Skeletal muscle cell (primary cell): ENCODE measurements around the gene INO80B.
"Not testable (repeated sequence)": the region's sequence is repeated elsewhere in the genome, so short reads cannot be mapped to it uniquely, and the experiment has no call there.

ENCODE experiments used
- DNase-seq: peaks from one replicate; pipeline ENCODE4 v3.0.0-alpha.2; 2010; ENCODE audit warnings: low read depth
- H3K4me3 ChIP-seq: 2 replicates; pipeline ENCODE4 v1.5.1; 2011; ENCODE audit warnings: low read depth, mild to moderate bottlenecking, control low read depth, low read length, moderate library complexity

INO80B gene

DNA sequence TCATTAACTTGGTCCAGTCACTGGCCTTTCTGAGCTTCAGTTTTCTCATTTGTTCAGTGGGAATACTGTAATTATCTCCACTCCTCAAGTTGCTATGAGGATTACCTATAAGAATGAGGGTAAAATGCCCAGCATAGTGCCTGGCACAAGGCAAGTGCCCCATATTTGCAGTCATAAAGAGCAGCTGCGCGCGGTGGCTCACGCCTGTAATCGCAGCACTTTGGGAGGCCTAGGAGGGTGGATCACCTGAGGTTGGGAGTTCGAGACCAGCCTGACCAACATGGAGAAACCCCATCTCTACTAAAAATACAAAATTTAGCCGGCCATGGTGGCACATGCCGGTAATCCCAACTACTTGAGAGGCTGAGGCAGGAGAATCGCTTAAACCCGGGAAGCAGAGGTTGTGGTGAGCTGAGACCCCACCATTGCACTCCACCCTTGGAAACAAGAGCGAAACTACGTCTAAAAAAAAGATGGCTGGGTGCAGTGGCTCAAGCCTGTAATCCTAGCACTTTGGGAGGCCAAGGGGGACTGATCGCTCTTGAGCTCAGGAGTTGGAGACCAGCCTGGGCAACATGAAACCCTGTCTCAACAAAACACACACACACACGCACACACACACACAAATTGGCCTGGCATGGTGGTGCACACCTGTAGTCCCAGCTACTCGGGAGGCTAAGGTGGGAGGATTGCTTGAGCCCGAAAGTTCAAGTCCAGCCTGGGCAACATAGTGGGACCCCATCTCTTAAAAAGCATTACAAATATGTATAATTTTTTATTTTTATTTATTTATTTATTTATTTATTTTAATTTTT, 12.2 kb upstream of the INO80B start:
- not testable (repeated sequence) for H3K4me3 ChIP-seq, DNase-seq

DNA sequence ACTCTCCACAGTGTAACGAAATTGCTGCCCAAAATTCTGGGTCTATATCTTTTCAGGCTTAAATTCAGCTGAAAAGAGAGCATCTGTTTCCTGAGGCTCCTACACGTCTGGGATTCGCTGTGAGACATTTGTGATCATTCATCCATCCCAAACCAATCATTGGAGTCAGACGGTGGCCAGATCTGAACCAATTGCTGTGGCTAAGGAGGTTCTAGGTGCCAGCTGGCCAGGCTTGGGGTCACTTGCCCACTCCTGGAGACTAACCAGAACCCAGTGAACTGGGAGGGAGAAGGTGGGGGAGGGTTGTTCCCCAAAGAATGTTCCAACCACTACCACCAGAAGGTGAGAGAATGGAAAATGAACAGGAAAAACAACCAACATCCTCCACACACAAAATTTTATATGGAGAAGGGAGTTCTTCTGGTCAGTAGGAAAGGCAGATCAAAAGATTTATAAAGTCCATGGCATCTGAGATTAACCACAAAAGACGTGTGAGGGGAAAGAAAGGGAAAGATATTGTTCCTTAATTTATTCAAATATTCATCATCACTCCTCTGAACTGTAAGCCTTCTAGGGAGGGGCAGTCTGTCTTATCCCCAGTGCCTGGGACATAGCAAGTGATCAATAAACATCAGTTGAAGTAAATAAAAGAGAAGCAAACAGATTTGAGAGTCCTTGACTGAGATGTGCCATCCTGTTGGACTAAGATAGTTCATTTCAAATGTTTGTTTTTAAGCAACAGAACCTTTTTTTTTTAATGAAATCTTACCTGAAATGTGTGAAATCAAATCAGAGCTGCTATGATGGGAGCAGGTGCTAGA, 10.2 kb upstream of the INO80B start:
- no peak overlapping the region for H3K4me3 ChIP-seq
- DNase-seq, result no peak

DNA sequence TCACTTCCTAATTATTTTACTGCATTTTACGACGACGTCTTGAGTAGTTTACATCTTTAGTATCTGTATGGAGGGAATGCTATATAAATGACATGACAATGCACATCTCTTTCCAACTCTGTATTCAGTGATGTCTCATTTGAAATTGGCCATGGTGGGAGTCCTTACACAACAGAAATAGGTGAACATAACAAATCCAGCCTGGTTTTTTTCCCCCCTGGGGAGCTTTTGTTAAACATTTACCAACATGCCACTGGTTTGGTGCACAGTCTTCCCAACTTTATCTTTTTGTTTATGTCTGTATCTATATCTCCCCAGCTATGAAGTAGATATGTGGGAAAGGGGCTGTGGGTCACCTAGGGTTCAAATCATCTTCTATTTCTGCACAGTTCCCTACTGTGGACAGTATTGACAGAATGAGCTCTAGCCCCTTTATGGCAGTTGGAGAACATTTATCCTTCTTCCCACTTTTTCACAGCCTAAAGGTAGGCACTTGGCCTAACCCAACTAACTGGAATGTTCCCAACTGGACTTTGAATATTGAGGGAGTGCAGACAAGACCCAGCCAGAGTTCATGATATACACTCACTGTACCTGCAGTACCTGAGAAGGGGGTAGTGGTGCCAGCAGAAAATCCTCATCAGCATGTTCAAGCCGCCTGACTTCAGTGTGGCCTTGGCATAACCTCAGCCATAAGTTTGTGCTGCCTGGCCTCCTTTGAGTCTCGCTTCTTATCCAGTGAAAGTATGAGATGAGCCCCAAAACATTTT, 7.5 kb upstream of the INO80B start:
- no peak overlapping the region for H3K4me3 ChIP-seq
- no peak for DNase-seq

DNA sequence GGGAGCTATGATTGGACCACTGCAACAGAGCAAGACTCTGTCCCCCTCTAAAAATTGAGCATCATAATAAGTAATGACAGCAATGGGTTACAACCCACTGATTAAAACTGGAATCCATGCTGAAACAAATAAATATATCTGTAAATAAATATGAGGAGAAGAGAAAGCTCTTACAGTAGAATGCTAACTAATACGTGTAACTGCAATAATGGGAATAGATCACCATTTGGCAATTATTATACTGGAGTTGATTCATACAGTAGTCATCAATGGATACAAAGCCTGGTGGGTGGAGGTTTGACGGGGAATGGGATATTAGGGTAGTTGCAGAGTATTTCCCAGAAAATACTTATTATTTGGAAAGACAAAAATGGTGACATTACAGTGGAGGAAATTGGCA, 6.1 kb upstream of the INO80B start:
- no peak for DNase-seq
- H3K4me3 ChIP-seq, result no peak overlapping the region

DNA sequence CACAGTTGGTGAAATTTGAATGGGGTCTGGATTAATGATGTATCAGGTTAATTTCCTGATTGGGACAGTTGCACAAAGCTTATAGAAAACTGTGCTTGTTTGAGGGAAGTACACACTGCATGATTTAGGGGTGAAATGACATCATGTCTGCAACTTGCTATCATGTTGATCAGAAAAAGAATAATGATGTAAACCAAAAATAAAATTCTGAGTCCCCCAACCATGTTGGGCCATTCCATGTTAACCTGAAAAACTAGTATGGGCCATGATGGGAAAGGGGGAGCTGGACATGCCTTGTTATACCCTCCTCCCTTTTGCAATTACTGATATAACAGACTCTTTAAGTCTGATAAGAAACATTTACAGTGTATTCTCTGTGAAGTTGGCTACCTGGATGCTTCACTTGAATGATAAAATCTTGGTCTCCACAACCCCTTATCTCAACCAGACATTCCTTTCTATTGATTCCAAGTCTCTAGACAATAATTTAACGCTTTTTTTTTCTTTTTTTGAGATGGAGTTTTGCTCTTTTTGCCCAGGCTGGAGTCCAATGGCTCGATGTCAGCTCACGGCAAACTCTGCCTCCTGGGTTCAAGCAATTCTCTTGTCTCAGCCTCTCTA, 4.2 kb upstream of the INO80B start:
- DNase-seq, result no peak

DNA sequence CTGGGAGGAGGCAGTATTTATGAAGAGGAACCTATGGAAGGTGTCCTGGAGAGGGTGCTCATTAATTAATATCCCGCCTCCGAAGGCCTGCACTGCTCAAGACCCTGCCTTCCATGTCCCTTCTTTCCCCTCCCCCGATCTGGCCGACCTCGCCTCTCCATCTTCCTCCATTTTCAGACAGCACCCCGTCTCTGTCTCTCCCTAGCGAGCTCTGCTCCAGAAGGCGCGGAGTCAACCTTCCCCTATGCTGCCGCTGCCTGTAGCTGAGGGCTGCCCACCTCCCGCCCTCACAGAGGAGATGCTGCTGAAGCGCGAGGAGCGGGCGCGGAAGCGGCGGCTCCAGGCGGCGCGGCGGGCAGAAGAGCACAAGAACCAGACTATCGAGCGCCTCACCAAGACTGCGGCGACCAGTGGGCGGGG, 2.3 kb downstream of the INO80B start:
- no peak for DNase-seq
- H3K4me3 ChIP-seq, result peak overlapping the region; percentile 98

More for the DNA sequence above, 4.2 kb upstream of the INO80B start:
- H3K4me3 ChIP-seq, result no peak overlapping the region

DNA sequence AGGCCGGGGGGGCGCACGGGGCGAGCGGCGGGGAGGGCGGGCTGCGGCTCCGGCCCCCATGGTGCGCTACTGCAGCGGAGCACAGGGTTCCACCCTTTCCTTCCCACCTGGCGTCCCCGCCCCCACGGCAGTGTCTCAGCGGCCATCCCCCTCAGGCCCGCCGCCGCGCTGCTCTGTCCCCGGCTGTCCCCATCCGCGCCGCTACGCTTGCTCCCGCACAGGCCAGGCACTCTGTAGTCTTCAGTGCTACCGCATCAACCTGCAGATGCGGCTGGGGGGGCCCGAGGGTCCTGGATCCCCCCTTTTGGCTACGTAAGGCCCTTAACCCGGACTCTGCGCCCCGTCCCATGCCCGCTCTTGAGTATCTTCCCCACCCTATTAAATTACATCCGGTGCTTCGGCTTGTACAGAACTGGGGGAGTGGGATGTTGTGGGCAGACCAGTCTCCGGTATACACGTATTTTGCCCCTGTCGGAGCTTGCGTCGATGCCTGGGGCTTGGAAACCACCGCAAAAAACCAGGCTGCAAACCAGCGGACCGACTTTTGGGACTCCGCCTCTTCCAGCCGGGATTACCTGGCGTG, 2.8 kb downstream of the INO80B start:
- DNase-seq, result no peak
- peak overlapping the region; percentile 98 for H3K4me3 ChIP-seq

DNA sequence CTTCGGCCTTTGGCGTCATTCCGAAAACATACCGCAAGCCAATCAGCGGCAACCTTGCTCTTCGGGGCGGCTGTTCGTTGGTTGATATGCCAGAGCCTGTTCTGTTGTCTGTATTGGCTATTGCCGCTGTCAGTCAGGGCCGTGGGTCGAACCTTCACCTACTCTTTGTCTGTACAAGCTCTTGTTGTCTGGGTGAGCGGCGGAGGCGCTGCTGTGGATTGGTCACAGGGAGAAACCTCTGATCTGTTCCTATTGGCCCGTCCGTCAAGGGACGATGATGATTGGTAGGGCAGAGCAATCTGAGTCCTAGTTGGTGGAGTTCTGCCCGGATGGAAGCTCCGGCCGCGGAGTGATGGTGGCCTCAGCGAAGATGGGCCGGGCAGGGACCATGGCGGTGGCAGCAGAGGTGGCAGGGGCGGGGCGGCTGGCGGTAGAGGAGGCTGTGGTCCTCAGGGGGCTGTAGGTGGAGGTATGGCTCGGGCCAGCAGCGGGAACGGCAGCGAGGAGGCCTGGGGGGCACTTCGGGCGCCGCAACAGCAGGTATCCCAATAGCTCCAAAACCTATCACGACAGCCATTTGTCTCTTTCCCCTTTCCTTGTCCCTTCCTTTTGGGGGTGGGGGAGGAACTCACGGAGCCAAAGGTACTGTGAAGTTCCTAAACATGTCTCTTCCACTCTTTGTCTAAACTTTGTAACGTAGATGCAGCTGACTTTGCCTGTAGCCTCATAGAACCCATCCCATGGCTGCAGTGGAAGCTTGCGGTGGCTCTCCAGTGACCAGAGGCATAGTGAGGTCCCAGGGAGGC, 3.4 kb downstream of the INO80B start, which contains the start of gene WBP1:
Gene WBP1 (plus strand): TSS at position 307 of the 806 bp plus-strand sequence. CDS start 165 bp downstream, at position 472.
- H3K4me3 ChIP-seq, result peak within 1 kb of the TSS; percentile 98
- DNase-seq, result peak; percentile 100

DNA sequence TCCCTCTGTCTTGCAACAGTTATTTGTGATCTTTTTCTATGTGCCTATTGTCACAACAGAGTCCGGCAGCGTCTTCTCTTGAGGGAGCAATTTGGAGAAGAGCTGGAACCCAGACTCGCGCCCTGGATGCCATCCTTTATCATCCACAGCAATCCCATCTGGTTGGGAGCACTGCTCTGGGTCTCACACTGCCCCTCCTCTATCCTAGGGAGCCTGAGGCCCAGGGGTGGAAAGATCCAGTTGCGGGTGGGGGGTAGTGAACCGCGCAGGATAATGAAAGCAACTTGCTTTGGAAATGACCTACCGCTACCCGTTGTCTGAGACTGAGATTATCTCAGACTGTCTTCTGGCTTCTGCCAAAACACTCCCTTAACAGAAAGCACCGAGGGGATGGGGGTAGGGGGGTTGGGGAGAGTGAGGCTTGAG, 4.1 kb downstream of the INO80B start:
- peak overlapping the region; percentile 98 for H3K4me3 ChIP-seq
- DNase-seq, result no peak

DNA sequence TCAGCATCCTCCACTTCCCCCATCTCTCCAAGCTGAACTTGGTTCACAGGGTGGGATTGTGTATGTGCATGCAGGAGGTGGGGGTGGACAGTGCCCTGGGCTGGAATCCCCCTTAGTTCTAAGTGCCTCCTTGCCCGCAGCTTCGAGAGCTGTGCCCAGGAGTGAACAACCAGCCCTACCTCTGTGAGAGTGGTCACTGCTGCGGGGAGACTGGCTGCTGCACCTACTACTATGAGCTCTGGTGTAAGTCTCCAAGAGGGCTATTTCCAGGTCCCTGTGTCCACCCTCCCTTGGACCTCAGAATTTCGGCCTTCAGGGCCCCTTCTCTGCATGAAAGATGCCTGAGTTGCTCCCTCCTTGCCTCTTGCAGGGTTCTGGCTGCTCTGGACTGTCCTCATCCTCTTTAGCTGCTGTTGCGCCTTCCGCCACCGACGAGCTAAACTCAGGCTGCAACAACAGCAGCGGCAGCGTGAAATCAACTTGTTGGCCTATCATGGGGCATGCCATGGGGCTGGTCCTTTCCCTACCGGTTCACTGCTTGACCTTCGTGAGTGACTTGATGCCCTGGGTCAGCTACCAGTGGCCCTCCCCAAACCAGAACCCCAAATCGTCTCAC, 4.7 kb downstream of the INO80B start:
- H3K4me3 ChIP-seq, result peak overlapping the region; percentile 98
- DNase-seq, result not testable (repeated sequence)

DNA sequence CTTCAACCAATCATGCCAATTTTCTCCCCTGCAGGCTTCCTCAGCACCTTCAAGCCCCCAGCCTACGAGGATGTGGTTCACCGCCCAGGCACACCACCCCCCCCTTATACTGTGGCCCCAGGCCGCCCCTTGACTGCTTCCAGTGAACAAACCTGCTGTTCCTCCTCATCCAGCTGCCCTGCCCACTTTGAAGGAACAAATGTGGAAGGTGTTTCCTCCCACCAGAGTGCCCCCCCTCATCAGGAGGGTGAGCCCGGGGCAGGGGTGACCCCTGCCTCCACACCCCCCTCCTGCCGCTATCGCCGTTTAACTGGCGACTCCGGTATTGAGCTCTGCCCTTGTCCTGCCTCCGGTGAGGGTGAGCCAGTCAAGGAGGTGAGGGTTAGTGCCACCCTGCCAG, 5.3 kb downstream of the INO80B start:
- not testable (repeated sequence) for H3K4me3 ChIP-seq, DNase-seq

DNA sequence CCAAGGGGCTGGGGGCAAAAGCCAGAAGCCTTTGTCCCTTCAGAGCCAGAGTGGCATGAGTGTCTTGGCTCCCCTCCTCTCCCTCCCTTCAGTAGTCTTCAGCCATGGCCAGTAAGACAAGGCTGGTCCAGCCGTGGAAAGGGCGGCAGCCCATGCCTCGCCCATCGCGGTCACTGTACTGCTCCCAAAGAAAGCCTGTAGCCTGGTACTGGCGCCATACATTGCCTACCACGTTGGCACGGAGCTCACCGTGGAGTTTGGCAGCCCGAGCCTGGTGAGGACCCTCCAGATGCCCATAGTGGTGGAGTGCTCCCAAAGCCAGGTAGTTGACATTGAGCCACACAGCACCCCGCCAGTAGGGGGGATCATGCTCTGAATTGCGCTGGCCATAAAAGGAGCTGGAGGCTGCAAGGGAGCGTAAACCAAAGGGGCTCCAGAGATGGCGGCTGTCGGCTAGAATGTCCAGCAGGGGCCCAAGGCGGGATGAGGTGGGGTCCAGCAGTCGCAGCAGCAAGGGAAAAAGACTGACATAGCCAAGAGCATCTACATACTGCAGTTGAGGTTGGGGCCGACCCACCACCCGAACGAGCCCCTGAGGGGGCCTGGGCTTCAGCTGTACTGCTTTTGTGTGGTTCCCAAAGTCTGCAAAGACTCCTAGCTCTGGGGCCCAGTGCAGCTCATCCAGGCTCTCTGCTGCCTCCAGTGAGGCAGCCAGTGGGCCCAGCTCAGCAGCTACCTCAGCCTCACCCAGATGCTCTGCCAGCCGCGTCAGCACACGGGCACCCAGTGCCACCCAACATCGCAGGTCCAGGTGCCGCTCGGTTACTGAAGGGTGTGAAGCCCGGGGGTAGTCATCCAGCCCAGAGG, 6.5 kb downstream of the INO80B start:
- no peak for DNase-seq
- H3K4me3 ChIP-seq, result no peak overlapping the region

DNA sequence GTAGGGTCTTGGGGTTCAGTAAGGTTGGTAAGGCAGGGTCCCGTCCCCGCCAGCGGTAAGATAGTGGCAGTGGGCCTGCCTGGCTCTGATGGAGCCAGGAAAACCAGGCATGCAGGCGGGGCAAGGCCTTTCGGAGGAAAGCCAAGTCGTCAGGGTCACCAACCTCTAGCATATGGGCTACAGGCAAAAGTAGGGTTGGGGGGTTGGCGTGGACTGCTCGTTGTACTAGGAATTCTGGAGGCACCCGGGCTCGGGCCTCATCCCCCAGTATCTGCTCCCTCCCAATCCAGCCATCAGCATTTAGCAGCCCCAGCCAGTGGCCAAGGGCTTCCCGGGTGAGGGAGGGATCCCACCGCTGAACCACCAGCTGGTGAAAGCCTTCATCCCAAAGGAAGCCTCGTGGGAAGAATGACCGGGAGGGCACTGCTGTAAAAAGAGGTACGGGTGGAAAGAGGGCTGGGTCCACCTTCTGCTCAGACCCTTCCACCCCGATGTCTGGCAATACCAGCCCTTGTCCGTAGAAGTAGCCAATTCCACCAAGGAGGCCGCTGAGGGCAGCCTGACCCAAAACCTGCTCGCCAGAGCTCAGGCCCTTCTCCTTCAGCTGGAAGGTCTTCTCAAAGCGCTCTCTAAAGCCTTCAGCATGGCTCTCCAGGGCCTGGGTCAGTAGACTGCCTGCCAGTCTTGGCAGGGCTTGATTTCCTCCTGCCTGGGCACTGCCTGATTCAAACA, 7.3 kb downstream of the INO80B start:
- no peak for DNase-seq

DNA sequence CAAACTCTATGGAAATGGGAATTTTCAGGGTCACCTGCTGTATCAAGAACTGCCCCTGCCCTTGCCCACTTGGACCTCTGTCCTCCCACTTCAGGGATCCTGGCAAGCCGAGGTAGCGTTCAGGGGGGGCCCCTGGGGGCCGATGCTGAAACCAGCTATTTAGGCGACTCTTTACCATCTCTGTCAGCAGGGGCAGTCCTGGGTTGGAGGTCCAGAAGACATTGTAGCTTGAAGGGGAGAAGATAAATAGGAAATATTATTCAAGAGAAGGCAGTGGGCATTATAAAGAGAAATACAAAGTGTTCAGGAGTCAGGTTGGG, 7.9 kb downstream of the INO80B start:
- DNase-seq, result no peak
- no peak overlapping the region for H3K4me3 ChIP-seq

More for the DNA sequence above, 7.3 kb downstream of the INO80B start:
- H3K4me3 ChIP-seq, result no peak overlapping the region

DNA sequence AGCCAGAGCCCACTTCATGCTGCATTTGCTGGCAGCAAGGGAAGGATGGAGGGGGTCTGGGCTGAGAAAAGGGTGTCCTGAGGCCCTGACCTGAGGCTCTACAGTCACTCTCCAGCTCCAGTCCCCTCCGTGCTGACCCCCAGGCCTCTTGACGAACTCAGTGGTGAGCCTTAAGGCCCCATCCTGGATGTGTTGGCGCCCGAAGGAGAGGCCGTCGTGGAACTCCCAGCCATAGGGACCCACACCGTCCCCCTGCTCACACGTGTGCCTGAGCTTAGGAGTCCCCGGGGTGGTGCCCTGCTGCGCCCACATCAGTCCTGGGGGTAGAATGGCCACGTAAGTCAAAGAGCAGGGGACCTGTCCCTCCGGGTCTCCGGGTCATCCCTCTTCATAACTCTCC, 9.5 kb downstream of the INO80B start:
- no peak for DNase-seq
- peak overlapping the region; percentile 90 for H3K4me3 ChIP-seq

DNA sequence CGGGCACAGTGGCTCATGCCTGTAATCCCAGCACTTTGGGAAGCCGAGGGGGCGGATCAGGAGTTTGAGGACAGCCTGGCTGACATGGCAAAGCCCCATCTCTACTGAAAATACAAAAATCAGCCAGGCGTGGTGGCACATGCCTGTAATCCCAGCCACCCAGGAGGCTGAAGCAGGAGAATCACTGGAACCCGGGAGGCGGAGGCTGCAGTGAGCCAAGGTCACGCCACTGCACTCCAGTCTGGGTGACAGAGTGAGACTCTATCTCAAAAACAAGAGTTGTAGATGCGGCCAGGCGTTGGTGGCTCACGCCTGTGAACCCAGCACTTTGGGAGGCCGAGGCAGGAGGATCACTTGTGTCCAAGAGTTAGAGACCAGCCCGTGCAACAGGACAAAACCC, 15.9 kb downstream of the INO80B start:
- H3K4me3 ChIP-seq, DNase-seq: not testable (repeated sequence)
